ENCODE results near the gene RPL23. TPM values are rescaled to one million over a fixed set of nuclear protein-coding genes. Genes with fewer than 3 reads are reported as not detected.

Gene RPL23
- total and polyA plus RNA-seq, 10 of the 15 experiments (the other 5 are each of a cell fraction or from before 2014, with no cell fraction given): 2,200 to 4,821 (median 3,043) TPM

GRCh38 chr17:38825762-38826247, 27.7 kb downstream of the RPL23 start:
- over 99% methylated on average over 17 of the region's 17 CpGs for WGBS (ENCODE audit: insufficient coverage, insufficient replicate concordance, low lambda C conversion rate, missing lambda C conversion rate)
- TSS peak; percentile 99 for BruUV-seq (replicated peaks)
- Histone ChIP-seq H3K4me1 (ENCODE audit: control insufficient read depth, insufficient read depth, low read length) (peaks cover 6% of the 10 kb centered on the region), H3K4me2 (ENCODE audit: control insufficient read depth, insufficient read depth) (peak overlapping the region; percentile 89), H3K79me2 (ENCODE audit: control insufficient read depth, insufficient read depth, low read length) (peaks cover 29% of the 10 kb centered on the region), H3K36me3 (ENCODE audit: control insufficient read depth in 2 of 2, insufficient read depth in 2 of 2, low read length in 1 of 2) (peaks cover 0 to 4% of the 10 kb centered on the region in 2 experiments; a peak in 3 of 4 replicates), H4K20me1 (ENCODE audit: control insufficient read depth, insufficient read depth) (no peaks in the 10 kb centered on the region), H3K9me3 (replicated peaks; ENCODE audit: control insufficient read depth, insufficient read depth, low read length) (no peaks in the 10 kb centered on the region), H2AFZ (ENCODE audit: control insufficient read depth, low read depth, low read length) (peak overlapping the region; percentile 83), H3K9ac (ENCODE audit: control insufficient read depth, insufficient read depth, low read length) (peak overlapping the region; percentile 84), H3K4me3 (peak overlapping the region; percentile 87), H3K27me3 (replicated peaks in 1 of 2; ENCODE audit: control insufficient read depth in 2 of 2, insufficient read depth in 2 of 2, low read length in 1 of 2) (no peaks in the 10 kb centered on the region), H3K27ac (ENCODE audit: control insufficient read depth, insufficient read depth) (peak overlapping the region; percentile 90)
- ATAC-seq (no peak), DNase-seq (ENCODE audit: low read depth, low spot score) (no peak), FAIRE-seq (no peak)
- in situ Hi-C loops (cut with MboI) (no loop called here), intact Hi-C loops (cut with micrococcal nuclease; ENCODE audit: unreplicated experiment) (no loop called here)
- ChIA-PET CTCF (interaction anchor here (0.9 to 1.4 kb wide), 3 partner anchors 28 to 339 kb away, joined by 3 to 5 read pairs (median 4); partner anchors contain the start of gene RPL23), RAD21 (ENCODE audit: unreplicated experiment) (interaction anchor here (0.6 to 1.3 kb wide), 6 partner anchors 21 to 328 kb away, joined by 3 to 8 read pairs (median 4); partner anchors contain the start of gene RPL23), POLR2A (interaction anchor here (0.7 to 3.2 kb wide), 6 partner anchors 26 to 116 kb away, joined by 3 to 37 read pairs (median 3); partner anchors contain the start of genes LASP1 and RPL23), SMC1A (ENCODE audit: uncharacterized antibody, unreplicated experiment) (interaction anchor here (1.2 kb wide), 3 partner anchors 26 to 48 kb away, joined by 3 to 13 read pairs (median 7); partner anchors contain the start of gene RPL23)
- no peak for TF ChIP-seq ZNF384 (IDR thresholded peaks at IDR 0.05; ENCODE audit: borderline replicate concordance, low read depth, low read length)
- TF ChIP-seq, protein P1, sequence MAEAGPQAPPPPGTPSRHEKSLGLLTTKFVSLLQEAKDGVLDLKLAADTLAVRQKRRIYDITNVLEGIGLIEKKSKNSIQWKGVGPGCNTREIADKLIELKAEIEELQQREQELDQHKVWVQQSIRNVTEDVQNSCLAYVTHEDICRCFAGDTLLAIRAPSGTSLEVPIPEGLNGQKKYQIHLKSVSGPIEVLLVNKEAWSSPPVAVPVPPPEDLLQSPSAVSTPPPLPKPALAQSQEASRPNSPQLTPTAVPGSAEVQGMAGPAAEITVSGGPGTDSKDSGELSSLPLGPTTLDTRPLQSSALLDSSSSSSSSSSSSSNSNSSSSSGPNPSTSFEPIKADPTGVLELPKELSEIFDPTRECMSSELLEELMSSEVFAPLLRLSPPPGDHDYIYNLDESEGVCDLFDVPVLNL (IDR thresholded peaks at IDR 0.05; ENCODE audit: low read depth, low read length): no peak
- TF ChIP-seq CEBPZ (IDR thresholded peaks at IDR 0.05; ENCODE audit: low read depth, low read length): no peak
- no peak for TF ChIP-seq RBBP5 (conservative IDR thresholded peaks at IDR 0.05)
- no peak for TF ChIP-seq NFYA (IDR thresholded peaks at IDR 0.05; ENCODE audit: borderline replicate concordance, low read depth, low read length)
- TF ChIP-seq IKZF2 (IDR thresholded peaks at IDR 0.05): 0 out of 4 replicates have a peak, but pooled peaks of 1 of the 2 experiments have one; percentile 10
- TF ChIP-seq, protein P2, sequence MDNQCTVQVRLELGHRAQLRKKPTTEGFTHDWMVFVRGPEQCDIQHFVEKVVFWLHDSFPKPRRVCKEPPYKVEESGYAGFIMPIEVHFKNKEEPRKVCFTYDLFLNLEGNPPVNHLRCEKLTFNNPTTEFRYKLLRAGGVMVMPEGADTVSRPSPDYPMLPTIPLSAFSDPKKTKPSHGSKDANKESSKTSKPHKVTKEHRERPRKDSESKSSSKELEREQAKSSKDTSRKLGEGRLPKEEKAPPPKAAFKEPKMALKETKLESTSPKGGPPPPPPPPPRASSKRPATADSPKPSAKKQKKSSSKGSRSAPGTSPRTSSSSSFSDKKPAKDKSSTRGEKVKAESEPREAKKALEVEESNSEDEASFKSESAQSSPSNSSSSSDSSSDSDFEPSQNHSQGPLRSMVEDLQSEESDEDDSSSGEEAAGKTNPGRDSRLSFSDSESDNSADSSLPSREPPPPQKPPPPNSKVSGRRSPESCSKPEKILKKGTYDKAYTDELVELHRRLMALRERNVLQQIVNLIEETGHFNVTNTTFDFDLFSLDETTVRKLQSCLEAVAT (IDR thresholded peaks at IDR 0.05): peak; percentile 98
- TF ChIP-seq, protein P3, sequence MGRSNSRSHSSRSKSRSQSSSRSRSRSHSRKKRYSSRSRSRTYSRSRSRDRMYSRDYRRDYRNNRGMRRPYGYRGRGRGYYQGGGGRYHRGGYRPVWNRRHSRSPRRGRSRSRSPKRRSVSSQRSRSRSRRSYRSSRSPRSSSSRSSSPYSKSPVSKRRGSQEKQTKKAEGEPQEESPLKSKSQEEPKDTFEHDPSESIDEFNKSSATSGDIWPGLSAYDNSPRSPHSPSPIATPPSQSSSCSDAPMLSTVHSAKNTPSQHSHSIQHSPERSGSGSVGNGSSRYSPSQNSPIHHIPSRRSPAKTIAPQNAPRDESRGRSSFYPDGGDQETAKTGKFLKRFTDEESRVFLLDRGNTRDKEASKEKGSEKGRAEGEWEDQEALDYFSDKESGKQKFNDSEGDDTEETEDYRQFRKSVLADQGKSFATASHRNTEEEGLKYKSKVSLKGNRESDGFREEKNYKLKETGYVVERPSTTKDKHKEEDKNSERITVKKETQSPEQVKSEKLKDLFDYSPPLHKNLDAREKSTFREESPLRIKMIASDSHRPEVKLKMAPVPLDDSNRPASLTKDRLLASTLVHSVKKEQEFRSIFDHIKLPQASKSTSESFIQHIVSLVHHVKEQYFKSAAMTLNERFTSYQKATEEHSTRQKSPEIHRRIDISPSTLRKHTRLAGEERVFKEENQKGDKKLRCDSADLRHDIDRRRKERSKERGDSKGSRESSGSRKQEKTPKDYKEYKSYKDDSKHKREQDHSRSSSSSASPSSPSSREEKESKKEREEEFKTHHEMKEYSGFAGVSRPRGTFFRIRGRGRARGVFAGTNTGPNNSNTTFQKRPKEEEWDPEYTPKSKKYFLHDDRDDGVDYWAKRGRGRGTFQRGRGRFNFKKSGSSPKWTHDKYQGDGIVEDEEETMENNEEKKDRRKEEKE (IDR thresholded peaks at IDR 0.05): no peak

All from GM12878 (cell line).